HUES48 (cell line): Measurements from ENCODE around the gene PKN1.

Experiments used
- H3K27ac ChIP-seq: one replicate; pipeline ENCODE4 v1.7.0; 2013; ENCODE audit warnings: low read depth, low read length, inconsistent platforms
- H3K27me3 ChIP-seq: 2 replicates; pipeline ENCODE4 v1.6.1; 2013; ENCODE audit warnings: mild to moderate bottlenecking, low read length; ENCODE audit not compliant: control insufficient read depth, insufficient read depth
- H3K36me3 ChIP-seq: 2 replicates; pipeline ENCODE4 v1.6.1; 2013; ENCODE audit warnings: low read length; ENCODE audit not compliant: control insufficient read depth, insufficient read depth
- H3K4me1 ChIP-seq: 2 replicates; pipeline ENCODE4 v1.6.1; 2013; ENCODE audit warnings: mild to moderate bottlenecking, low read length; ENCODE audit not compliant: control insufficient read depth, insufficient read depth
- H3K4me3 ChIP-seq: 2 replicates; pipeline ENCODE4 v1.5.1; 2013; ENCODE audit warnings: mild to moderate bottlenecking, low read depth, low read length
- H3K9ac ChIP-seq: 2 replicates; pipeline ENCODE4 v1.6.1; 2013; ENCODE audit warnings: mild to moderate bottlenecking, low read depth, low read length, moderate library complexity
- H3K9me3 ChIP-seq: 2 replicates; pipeline ENCODE4 v1.6.1; 2013; ENCODE audit warnings: low read length; ENCODE audit not compliant: control insufficient read depth, insufficient read depth

The PKN1 gene

GRCh38 chr19:14471436-14472187 is 38.5 kb downstream of the PKN1 start:
- Histone ChIP-seq H3K4me3 (peak overlapping the region; percentile 65; the same call in 1 of the 2 replicates), H3K27me3 (no peaks in the 10 kb centered on the region), H3K27ac (no peak overlapping the region), H3K4me1 (peaks cover 10% of the 10 kb centered on the region; the same call in 1 of the 2 replicates), H3K9ac (no peak overlapping the region), H3K36me3 (peaks cover 33% of the 10 kb centered on the region), H3K9me3 (no peaks in the 10 kb centered on the region)

- peak overlapping the region; percentile 42 for H3K27ac ChIP-seq
- H3K4me3 ChIP-seq, result peak overlapping the region; percentile 65
- H3K9me3 ChIP-seq, result no peaks in the 10 kb centered on the region
- peak overlapping the region; percentile 64 for H3K9ac ChIP-seq
- H3K27me3 ChIP-seq, result no peaks in the 10 kb centered on the region
- H3K36me3 ChIP-seq, result peaks cover 34% of the 10 kb centered on the region
- peaks cover 10% of the 10 kb centered on the region; the same call in 1 of the 2 replicates for H3K4me1 ChIP-seq
Observed at GRCh38 chr19:14472202-14472938, 39.3 kb downstream of the PKN1 start.

DNA sequence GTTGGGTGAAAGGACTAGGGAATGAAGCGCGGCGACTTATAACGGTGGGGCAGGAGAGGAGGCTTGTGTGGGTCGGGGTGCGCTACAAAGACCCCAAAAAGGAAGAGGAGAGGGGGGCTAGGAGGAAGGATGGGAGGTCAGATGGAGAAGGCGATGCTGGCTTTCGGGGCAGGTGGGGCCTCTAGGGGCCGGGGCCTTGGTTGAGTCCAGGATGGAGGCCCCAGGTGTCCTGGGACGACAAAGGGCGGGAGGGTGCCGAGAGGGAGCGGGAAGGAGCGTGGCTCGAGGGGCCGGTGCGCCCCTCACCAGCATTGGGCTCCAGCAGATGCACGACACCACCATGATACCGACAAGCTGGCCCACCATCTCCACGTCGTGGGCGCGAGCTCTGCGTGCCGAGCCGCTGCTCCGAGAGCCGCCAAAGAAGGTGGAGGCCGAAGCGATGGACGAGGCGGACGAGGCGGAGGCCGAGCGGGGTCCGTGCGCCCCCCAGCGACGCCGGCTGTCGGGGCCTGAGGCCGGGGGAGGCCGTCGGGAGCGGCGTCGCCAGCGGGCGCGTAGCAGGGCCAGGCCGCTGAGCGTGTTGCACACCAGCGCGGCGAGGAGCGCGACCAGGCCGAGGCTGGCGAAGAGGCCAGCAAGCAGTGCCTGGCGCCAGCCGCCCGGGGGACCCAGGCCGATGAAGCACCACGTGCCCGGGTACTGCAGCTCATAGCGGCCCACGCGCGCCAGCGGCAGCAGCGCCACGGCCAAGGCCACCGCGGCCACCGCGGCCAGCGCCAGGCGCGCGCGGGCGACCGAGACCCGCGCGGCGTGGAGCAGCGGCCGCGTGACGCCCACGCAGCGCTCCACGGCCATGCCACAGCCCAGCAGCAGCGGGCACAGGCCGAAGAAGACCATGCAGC is 40.2 kb downstream of the PKN1 start:
- Histone ChIP-seq H3K4me1 (peaks cover 10% of the 10 kb centered on the region; the same call in 1 of the 2 replicates), H3K4me3 (peak overlapping the region; percentile 65; the same call in 1 of the 2 replicates)

GRCh38 chr19:14473978-14474578 is 41.0 kb downstream of the PKN1 start:
- no peaks in the 10 kb centered on the region for H3K9me3 ChIP-seq

More for the DNA sequence above, 40.2 kb downstream of the PKN1 start:
- no peaks in the 10 kb centered on the region for H3K9me3 ChIP-seq
- no peak overlapping the region for H3K27ac ChIP-seq
- peaks cover 36% of the 10 kb centered on the region for H3K36me3 ChIP-seq
- H3K27me3 ChIP-seq, result no peaks in the 10 kb centered on the region
- no peak overlapping the region for H3K9ac ChIP-seq

DNA sequence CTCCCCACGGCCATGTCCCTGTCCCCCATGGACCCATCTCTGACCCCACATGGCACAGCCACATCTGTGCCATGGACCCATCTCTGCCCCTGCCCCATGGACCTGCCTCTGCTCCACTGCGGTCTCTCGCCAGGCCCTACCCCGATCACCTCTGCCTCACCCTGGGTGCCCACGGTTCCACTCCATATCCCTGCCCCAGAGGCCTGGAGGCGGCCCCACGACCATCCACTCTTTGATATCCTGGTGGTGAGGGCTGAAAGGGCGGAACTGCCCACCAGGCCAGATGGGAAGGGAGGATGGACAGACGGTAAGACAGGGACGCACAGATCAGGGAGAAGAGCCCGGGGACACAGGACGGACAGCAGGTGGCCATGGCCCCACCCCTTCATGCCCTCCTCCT is 41.7 kb downstream of the PKN1 start:
- Histone ChIP-seq H3K4me1 (peaks cover 10% of the 10 kb centered on the region; the same call in 1 of the 2 replicates), H3K27me3 (no peaks in the 10 kb centered on the region), H3K36me3 (peaks cover 38% of the 10 kb centered on the region), H3K4me3 (peak overlapping the region; percentile 2; the same call in 1 of the 2 replicates), H3K9me3 (no peaks in the 10 kb centered on the region), H3K27ac (no peak overlapping the region), H3K9ac (no peak overlapping the region)

More at GRCh38 chr19:14473978-14474578, 41.0 kb downstream of the PKN1 start:
- Histone ChIP-seq H3K9ac (no peak overlapping the region), H3K36me3 (peaks cover 37% of the 10 kb centered on the region), H3K4me3 (no peak overlapping the region), H3K4me1 (peaks cover 10% of the 10 kb centered on the region; the same call in 1 of the 2 replicates), H3K27me3 (no peaks in the 10 kb centered on the region), H3K27ac (no peak overlapping the region)

DNA sequence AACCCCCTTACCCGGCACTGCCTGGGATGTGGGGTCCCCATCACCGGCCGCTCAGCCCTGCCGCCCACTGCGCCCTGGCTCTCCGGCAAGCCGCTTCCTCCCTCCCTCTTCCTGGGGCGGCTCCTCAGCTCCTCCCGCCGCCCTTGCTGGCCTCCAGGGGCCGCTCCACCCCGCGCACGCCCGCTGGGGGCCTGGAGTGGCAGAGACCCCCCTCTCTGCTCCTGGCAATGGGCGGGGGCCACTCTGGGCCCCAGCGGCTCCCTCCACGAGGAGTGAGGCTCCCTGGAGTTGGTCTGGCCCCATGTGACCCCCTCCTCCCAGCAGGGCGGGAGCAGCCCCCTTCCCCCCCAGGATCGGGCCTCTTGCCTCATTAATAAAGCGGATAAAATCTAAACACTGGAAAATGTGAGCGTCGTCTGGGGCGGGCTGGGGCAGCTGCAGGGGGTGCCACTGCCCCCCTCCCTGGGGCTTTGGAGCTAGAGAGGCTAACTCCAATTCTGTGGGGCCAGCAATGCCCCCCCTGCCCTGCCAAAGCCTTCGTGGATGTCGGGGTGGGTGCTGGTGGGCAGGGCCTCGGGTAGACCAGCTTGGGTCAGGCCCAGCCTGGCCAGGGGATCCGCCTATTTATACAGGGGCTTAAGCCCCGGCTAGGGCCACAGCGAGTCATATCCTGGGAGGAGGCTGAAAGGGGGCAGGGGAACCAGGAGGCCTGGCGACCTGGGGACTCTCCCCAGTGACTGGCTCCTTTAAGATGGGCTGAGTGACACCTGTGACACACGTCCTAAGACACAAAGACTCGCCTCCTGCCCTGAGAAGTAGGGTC is 42.4 kb downstream of the PKN1 start, which contains the start of gene PTGER1:
TSS of gene PTGER1 (minus strand) at position 104 of the 823 bp plus-strand sequence. CDS start 1,034 bp downstream, outside the sequence.
- H3K27me3 ChIP-seq, result no peaks in the 10 kb centered on the region
- peaks cover 10% of the 10 kb centered on the region; the same call in 1 of the 2 replicates for H3K4me1 ChIP-seq
- H3K4me3 ChIP-seq, result peak within 1 kb of the TSS; percentile 2; the same call in 1 of the 2 replicates
- H3K27ac ChIP-seq, result peak within 1 kb of the TSS; percentile 12
- peaks cover 32% of the 10 kb centered on the region for H3K36me3 ChIP-seq
- no peak within 1 kb of the TSS for H3K9ac ChIP-seq
- H3K9me3 ChIP-seq, result no peaks in the 10 kb centered on the region

GRCh38 chr19:14476327-14476672 is 43.2 kb downstream of the PKN1 start:
- Histone ChIP-seq H3K9ac (no peak overlapping the region), H3K27me3 (no peaks in the 10 kb centered on the region), H3K4me3 (no peak overlapping the region), H3K9me3 (no peaks in the 10 kb centered on the region), H3K36me3 (peaks cover 27% of the 10 kb centered on the region), H3K27ac (no peak overlapping the region), H3K4me1 (peaks cover 10% of the 10 kb centered on the region; the same call in 1 of the 2 replicates)

DNA sequence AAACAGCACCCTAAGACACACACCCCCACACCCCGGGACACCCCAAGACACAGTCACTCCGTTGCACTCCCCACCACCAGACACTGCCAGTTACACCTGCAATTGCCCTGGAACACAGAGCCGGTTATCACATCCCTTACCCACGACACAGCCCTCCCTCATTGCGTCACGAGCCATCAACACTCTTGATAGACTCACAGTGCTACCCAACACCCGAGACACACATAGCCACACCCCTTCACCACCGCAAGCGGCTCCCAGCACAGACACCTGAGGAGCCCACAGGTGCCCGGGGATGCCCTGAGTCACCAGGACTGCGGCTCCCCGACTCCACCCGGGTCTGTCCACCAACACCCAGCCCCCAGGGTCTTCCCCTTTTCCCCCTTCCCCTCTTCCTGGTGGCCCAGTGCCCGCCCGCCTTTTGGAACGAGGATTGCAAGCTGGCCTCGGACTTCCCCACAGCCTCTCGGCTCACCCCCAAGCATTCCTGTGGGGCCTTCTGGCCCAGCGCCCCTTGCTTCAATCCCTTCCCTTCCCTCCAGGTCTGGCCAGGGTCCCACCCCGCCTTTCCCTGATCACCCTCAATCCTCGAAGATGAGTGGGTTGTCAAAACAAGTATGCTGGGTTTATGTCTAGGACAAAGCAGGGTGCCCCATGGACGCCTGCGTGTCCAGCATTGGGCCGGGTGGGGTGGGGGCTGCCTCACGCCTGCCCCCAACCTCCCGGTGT is 43.7 kb downstream of the PKN1 start:
- Histone ChIP-seq H3K27ac (no peak overlapping the region), H3K9me3 (no peaks in the 10 kb centered on the region), H3K9ac (no peak overlapping the region), H3K27me3 (no peaks in the 10 kb centered on the region), H3K4me1 (peaks cover 10% of the 10 kb centered on the region; the same call in 1 of the 2 replicates), H3K4me3 (no peak overlapping the region), H3K36me3 (peaks cover 27% of the 10 kb centered on the region)

DNA sequence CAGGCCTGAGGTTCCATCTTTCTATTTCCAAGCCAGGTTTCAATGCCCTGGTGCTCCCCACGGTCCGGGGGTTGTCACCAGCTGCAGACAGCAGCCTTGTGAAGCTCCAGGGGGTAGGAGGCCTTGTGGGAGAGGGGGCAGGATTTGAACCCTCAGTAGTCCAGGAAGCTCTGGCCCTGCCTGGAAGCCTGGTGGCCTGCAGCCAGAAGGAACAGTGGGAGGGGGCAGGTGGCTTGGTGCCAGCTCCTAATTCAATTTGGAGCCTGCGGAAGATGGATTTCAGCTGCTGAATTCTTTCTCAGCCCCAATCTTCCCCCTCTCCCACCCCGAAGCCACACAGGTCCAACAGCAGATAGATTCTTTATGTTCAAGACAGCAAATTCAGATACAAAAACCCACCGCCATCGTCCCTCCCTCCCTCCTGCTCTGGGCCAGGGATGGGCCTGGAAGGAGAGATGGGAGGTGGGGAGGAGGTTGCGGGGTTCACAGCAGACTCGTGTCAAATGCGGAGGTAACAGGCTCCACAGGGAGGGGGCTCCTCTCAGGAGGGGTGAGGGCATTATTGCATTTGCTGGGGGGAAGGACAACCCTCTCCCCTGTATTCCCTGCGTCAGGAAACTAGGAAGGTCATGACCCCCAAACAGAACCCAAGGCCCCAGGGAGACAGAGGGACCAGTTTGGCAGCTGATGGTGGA is 44.5 kb downstream of the PKN1 start:
- H3K27me3 ChIP-seq, result no peaks in the 10 kb centered on the region
- H3K9ac ChIP-seq, result no peak overlapping the region
- H3K9me3 ChIP-seq, result no peaks in the 10 kb centered on the region
- H3K27ac ChIP-seq, result no peak overlapping the region
- H3K36me3 ChIP-seq, result peaks cover 30% of the 10 kb centered on the region
- peaks cover 10% of the 10 kb centered on the region; the same call in 1 of the 2 replicates for H3K4me1 ChIP-seq
- no peak overlapping the region for H3K4me3 ChIP-seq
